HG03103 (cell line): ENCODE measurements around the gene ZDHHC11B.
"Not testable (repeated sequence)": the region's sequence is repeated elsewhere in the genome, so short reads cannot be mapped to it uniquely, and the experiment has no call there.

Experiments used
- ATAC-seq: cut with Tn5 transposase; IDR thresholded peaks from one replicate; pipeline ENCODE4 v1.9.1; 2021; ENCODE audit warnings: low read depth; ENCODE audit not compliant: unreplicated experiment

The ZDHHC11B gene

GRCh38 chr5:688348-689010 lies 96.0 kb downstream of the ZDHHC11B start:
- not testable (repeated sequence) for ATAC-seq

- not testable (repeated sequence) for ATAC-seq
Measured at GRCh38 chr5:686936-687335, 97.6 kb downstream of the ZDHHC11B start.

GRCh38 chr5:686172-686523 lies 98.4 kb downstream of the ZDHHC11B start:
- ATAC-seq: not testable (repeated sequence)

- ATAC-seq: no peak
Measured at GRCh38 chr5:685262-686171, 99.0 kb downstream of the ZDHHC11B start.

- no peak for ATAC-seq
Measured at GRCh38 chr5:684751-685216, 99.7 kb downstream of the ZDHHC11B start.

GRCh38 chr5:683551-684481 lies 100.7 kb downstream of the ZDHHC11B start:
- ATAC-seq: no peak

- ATAC-seq: not testable (repeated sequence)
Measured at GRCh38 chr5:682651-683358, 101.7 kb downstream of the ZDHHC11B start.

- ATAC-seq: not testable (repeated sequence)
Measured at GRCh38 chr5:682216-682615, 102.3 kb downstream of the ZDHHC11B start.

- ATAC-seq: not testable (repeated sequence)
Measured at GRCh38 chr5:681317-682191, 103.0 kb downstream of the ZDHHC11B start.

GRCh38 chr5:680836-681235 lies 103.7 kb downstream of the ZDHHC11B start:
- ATAC-seq: not testable (repeated sequence)

GRCh38 chr5:680118-680795 lies 104.3 kb downstream of the ZDHHC11B start:
- not testable (repeated sequence) for ATAC-seq

GRCh38 chr5:679166-679895 lies 105.2 kb downstream of the ZDHHC11B start:
- ATAC-seq: not testable (repeated sequence)

GRCh38 chr5:678521-678920 lies 106.0 kb downstream of the ZDHHC11B start:
- ATAC-seq: not testable (repeated sequence)

- no peak for ATAC-seq
Measured at GRCh38 chr5:677131-678101, 107.1 kb downstream of the ZDHHC11B start.

GRCh38 chr5:676699-677076 lies 107.8 kb downstream of the ZDHHC11B start:
- ATAC-seq: no peak

GRCh38 chr5:675871-676698 lies 108.4 kb downstream of the ZDHHC11B start:
- ATAC-seq: no peak
